Neural progenitor cell (in vitro differentiated cells): ENCODE measurements around the gene PLN.

Experiments used
- EZH2 ChIP-seq: fragments of 200-600 bp; sonication (generic); IDR thresholded peaks from 2 replicates; pipeline ENCODE4 v1.6.1; 2017; ENCODE audit warnings: antibody characterized with exemption, mild to moderate bottlenecking, moderate library complexity
- EZH2phosphoT487 ChIP-seq: fragments of 200-600 bp; sonication (generic); IDR thresholded peaks from 2 replicates; pipeline ENCODE4 v1.6.1; 2017; ENCODE audit warnings: antibody characterized with exemption

DNA sequence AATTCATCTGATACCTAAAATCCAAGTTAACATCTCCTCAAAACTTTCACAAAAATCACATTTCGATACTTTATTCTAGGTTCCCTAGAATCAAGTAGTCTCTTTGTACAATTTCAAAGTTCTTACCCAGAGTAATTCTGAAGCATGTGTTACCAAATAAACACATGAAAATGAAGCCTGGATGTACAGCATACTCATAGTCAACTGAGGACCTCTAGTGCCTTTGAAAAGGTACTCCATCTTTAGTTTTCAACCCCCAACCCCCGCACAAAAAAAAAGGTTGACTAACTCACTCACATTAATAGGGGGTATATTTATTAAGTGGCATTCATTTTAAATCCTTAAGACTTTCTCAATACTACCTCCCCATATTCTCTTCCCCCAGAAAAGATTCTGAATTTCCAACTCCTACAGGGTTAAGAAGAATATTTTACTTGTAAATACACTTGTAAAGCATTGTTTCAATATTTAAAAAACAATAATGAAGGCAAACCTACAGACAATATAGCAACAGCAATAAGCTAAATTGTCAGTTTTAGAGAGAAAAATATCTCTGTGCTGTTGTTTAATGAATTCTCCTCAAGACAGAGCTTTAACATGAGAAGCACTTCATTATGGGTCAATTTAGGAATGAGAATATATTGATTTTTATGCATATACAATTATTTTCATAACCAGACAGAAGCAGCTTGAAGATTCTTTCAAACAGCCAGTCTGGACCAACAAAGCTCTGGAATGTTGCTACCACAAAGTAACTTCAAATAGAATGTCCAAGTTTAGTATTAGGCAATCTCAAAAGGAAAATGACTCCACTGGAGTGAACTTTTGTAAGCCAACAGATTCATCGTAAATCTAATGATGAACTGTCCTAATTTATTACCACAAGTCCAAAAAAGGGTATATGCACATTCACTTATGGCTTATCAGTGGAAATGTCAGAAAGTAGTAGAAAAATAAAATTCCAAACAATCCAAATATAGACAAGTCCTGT lies 3.3 kb downstream of the PLN start:
- TF ChIP-seq EZH2phosphoT487 = no peak
- no peak for TF ChIP-seq EZH2
